HepG2 (cell line): ENCODE data around the gene ZNF780B. TPM values are rescaled to one million over a fixed set of nuclear protein-coding genes. Genes with fewer than 3 reads are reported as not detected.
"Not testable (repeated sequence)": the region's sequence is repeated elsewhere in the genome, so short reads cannot be mapped to it uniquely, and the experiment has no call there.

Experiments
- ATAC-seq: fragments of 200-7000 bp; cut with Tn5 transposase; 3 replicates; pipeline ENCODE4 v1.9.1; 2020; ENCODE audit warnings: mild to moderate bottlenecking, moderate library complexity
- BruUV-seq: library from RNA; stranded (reverse); fragments of 400-500 nt; replicated peaks from 2 replicates; lab custom pipeline; 2021; lab: Mats Ljungman, UMichigan
- CTCF ChIA-PET: fragments of 300-600 bp; formaldehyde crosslinking; extraction: SDS; loops from one replicate; lab custom pipeline; 2021; ENCODE audit warnings: low total read pairs, inconsistent platforms, low intra/inter-chr PET ratio; lab: Yijun Ruan, JAX
- POLR2A ChIA-PET: fragments of 350-600 bp; sonication (Branson Sonifier 250); formaldehyde crosslinking; loops from one replicate; lab custom pipeline; 2020; ENCODE audit warnings: antibody characterized with exemption, inconsistent platforms; lab: Yijun Ruan, JAX
- DNase-seq: peaks from one replicate; pipeline ENCODE4 v3.0.0-alpha.2; 2015; ENCODE audit warnings: low spot score
- FAIRE-seq: peaks from 3 replicates; lab custom pipeline; 2011; peaks lifted over from hg19 to GRCh38; lab: Jason Lieb, UNC
- H2AFZ ChIP-seq: one replicate; pipeline ENCODE4 v1.6.1; 2011; ENCODE audit warnings: low read length, inconsistent platforms
- H3K27ac ChIP-seq: fragments of 300-600 bp; 3 replicates; pipeline ENCODE4 v1.8.0; 2011; ENCODE audit warnings: mixed run types, mild to moderate bottlenecking, mixed read lengths, low read length, inconsistent platforms; ENCODE audit not compliant: insufficient read depth; ENCODE audit errors: extremely low read length
- H3K27me3 ChIP-seq, 2 experiments: fragments of 200-600 bp in 1 of 2; 2 replicates in 1 of 2; 3 replicates in 1 of 2; pipeline versions ENCODE4 v1.6.0 to v1.8.0; 2011; ENCODE audit warnings: low read length in 2 of 2, mild to moderate bottlenecking in 2 of 2, moderate library complexity in 2 of 2, inconsistent platforms in 1 of 2; ENCODE audit not compliant: insufficient read depth in 2 of 2, control insufficient read depth in 1 of 2
- H3K36me3 ChIP-seq, 2 experiments: fragments of 200-600 bp in 1 of 2; replicated peaks in 1 of 2; 2 replicates in 1 of 2; 3 replicates in 1 of 2; pipeline versions ENCODE4 v1.5.1 to v1.8.0; 2011; ENCODE audit warnings: low read length in 2 of 2, inconsistent platforms in 1 of 2; ENCODE audit not compliant: insufficient read depth in 2 of 2, control insufficient read depth in 1 of 2
- H3K4me1 ChIP-seq: 2 replicates; pipeline ENCODE4 v1.5.1; 2012; ENCODE audit warnings: low read length, inconsistent platforms; ENCODE audit not compliant: insufficient read depth
- H3K4me2 ChIP-seq: 2 replicates; pipeline ENCODE4 v1.6.0; 2011; ENCODE audit warnings: low read depth, low read length, inconsistent platforms
- H3K4me3 ChIP-seq, 3 experiments: fragments of 200-600 bp in 1 of 3; sonication (generic), shearing (Covaris generic) in 1 of 3; replicated peaks in 1 of 3; 2 replicates each; pipeline ENCODE4 v1.5.1; 2011 to 2016; ENCODE audit warnings: low read length in 3 of 3, inconsistent platforms in 2 of 3, low read depth in 2 of 3, mild to moderate bottlenecking in 2 of 3, control low read depth in 1 of 3, mixed read lengths in 1 of 3; ENCODE audit not compliant: insufficient read depth in 1 of 3
- H3K79me2 ChIP-seq: one replicate; pipeline ENCODE4 v1.6.1; 2011; ENCODE audit warnings: low read length, inconsistent platforms; ENCODE audit not compliant: insufficient read depth
- H3K9ac ChIP-seq: 2 replicates; pipeline ENCODE4 v1.6.0; 2011; ENCODE audit warnings: mild to moderate bottlenecking, low read depth, low read length, inconsistent platforms; ENCODE audit not compliant: insufficient read depth
- H3K9me3 ChIP-seq: 2 replicates; pipeline ENCODE4 v1.5.1; 2012; ENCODE audit warnings: mild to moderate bottlenecking, low read length
- H4K20me1 ChIP-seq: 2 replicates; pipeline ENCODE4 v1.6.0; 2011; ENCODE audit warnings: inconsistent platforms, mild to moderate bottlenecking, low read length, moderate library complexity; ENCODE audit not compliant: insufficient read depth
- KLF16 ChIP-seq, 2 experiments: sonication (generic) in 1 of 2; formaldehyde crosslinking in 1 of 2; IDR thresholded peaks; 2 replicates each; pipeline versions ENCODE4 v1.6.1 to v1.8.0; 2016 to 2023; ENCODE audit warnings: missing genetic modification reagents in 2 of 2, missing compliant biosample characterization in 1 of 2
- POGZ ChIP-seq: sonication (generic); formaldehyde crosslinking; IDR thresholded peaks from 2 replicates; pipeline ENCODE4 v1.4.0; 2020; ENCODE audit warnings: mild to moderate bottlenecking, missing genetic modification reagents
- ZNF44 ChIP-seq: sonication (generic); formaldehyde crosslinking; IDR thresholded peaks from 2 replicates; pipeline ENCODE4 v1.5.1; 2020; ENCODE audit warnings: mild to moderate bottlenecking, missing genetic modification reagents
- ZNF619 ChIP-seq: sonication (generic); formaldehyde crosslinking; IDR thresholded peaks from 2 replicates; pipeline ENCODE4 v1.4.0; 2020; ENCODE audit warnings: mild to moderate bottlenecking, missing genetic modification reagents
- WGBS: methylation state at CpG from one replicate; pipeline ENCODE4 v1.1.6; 2017; ENCODE audit warnings: low lambda C conversion rate; 5-methylcytosine and 5-hydroxymethylcytosine counted together
- in situ Hi-C: cut with HindIII; loops from 2 replicates; pipeline ENCODE4 v1.10.0; 2017; ENCODE audit warnings: low pct_unique_long_range_greater_than_20kb; ENCODE audit not compliant: extremely low pct_ligation_motif_present
- intact Hi-C: fragments of 100-400 bp; cut with micrococcal nuclease; formaldehyde crosslinking; loops from one replicate; pipeline ENCODE4 v1.10.0; 2022; ENCODE audit not compliant: unreplicated experiment
- polyA plus RNA-seq, 8 experiments: library from polyadenylated mRNA; depleted of rRNA in 3 of 8; stranded (reverse) in 7 of 8; unstranded in 1 of 8; fragments of >200 nt; fragmentation: Illumina TruSeq in 4 of 8; extraction: Trizol in 4 of 8; gene quantifications; 2 replicates each; pipeline versions ENCODE4 v1.2.1 to v1.2.3, GENCODE V29; 2011 to 2016; ENCODE audit warnings: low read depth in 4 of 8, missing spikeins in 1 of 8, mixed read lengths in 1 of 8; ENCODE audit not compliant: insufficient read depth in 1 of 8
- total RNA-seq, 5 experiments: library from RNA; depleted of rRNA; stranded (reverse); fragments of >200 nt; fragmentation: Illumina TruSeq; extraction: Trizol; gene quantifications; 2 replicates each; pipeline ENCODE4 v1.2.3, GENCODE V29; 2016; ENCODE audit warnings: low read depth in 1 of 5
- TF ChIP-seq, protein P1 (sequence below): sonication (generic); formaldehyde crosslinking; IDR thresholded peaks from 2 replicates; pipeline ENCODE4 v1.5.0; 2020; ENCODE audit warnings: missing genetic modification reagents
- TF ChIP-seq, protein P2 (sequence below): sonication (generic); formaldehyde crosslinking; IDR thresholded peaks from 2 replicates; pipeline ENCODE4 v1.4.0; 2020; ENCODE audit warnings: missing genetic modification reagents, mild to moderate bottlenecking, borderline replicate concordance

The ZNF780B gene
- total and polyA plus RNA-seq, 2 of the 13 experiments (the other 11 are each of a cell fraction or from before 2014, with no cell fraction given), result 6.6 to 21.9 TPM

DNA sequence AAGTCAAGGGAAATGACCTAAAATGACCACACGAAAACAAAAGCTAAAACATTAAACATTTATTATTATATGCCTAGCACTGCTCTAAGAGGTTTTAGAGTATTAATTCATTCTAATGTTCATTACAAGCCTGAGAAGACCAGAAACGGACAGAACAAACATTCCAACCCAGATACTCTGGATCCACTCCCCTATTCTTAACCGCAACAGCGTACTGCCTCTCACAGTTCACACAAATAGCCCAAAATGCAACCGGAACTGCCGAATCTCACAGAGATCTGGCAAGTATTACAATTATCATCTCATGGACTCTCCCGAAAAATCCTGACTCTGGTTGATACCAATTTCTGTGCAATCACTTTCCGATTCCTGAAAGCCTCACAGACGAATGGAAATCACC is 1.4 kb downstream of the ZNF780B start:
- in situ Hi-C loops (no loop called here), intact Hi-C loops (loop anchor here (2.0 to 5.0 kb wide), 2 partner anchors 38 to 58 kb away; partner anchors contain the start of genes ZNF546 and ZNF780A)
- Histone ChIP-seq H3K79me2 (peaks cover 59% of the 10 kb centered on the region), H3K4me2 (peak overlapping the region; percentile 79), H2AFZ (no peak overlapping the region), H3K9ac (peak overlapping the region; percentile 85; the same call in 1 of the 2 replicates), H3K4me1 (peaks cover 43% of the 10 kb centered on the region), H3K36me3 (peaks cover 2 to 5% of the 10 kb centered on the region in 2 experiments; a peak in 2 of 5 replicates), H3K4me3 (peak overlapping the region; percentile 80 to 90 (median 84); a peak in 5 of 6 replicates), H3K9me3 (peaks cover 13% of the 10 kb centered on the region), H3K27ac (no peak overlapping the region), H3K27me3 (no peaks in the 10 kb centered on the region; a peak in 1 of 5 replicates), H4K20me1 (peaks cover 3% of the 10 kb centered on the region; the same call in 1 of the 2 replicates)
- ChIA-PET POLR2A (interaction anchor here (3.2 kb wide), 1 partner anchor 36 kb away, joined by 15 read pairs; the partner anchor contains the start of gene ZNF780A), CTCF (no interaction called here)
- FAIRE-seq (no peak), DNase-seq (no peak), ATAC-seq (no peak)
- WGBS, result 57% methylated on average over 9 of the region's 9 CpGs
- TF ChIP-seq POGZ, result no peak
- 0 out of 4 replicates have a peak, but pooled peaks of 1 of the 2 experiments have one; percentile 13 for TF ChIP-seq KLF16 (CRISPR knock-in tag; IDR thresholded peaks at IDR 0.05)
- TF ChIP-seq ZNF44 (CRISPR knock-in tag), result peak; percentile 100
- BruUV-seq, result no TSS peak

DNA sequence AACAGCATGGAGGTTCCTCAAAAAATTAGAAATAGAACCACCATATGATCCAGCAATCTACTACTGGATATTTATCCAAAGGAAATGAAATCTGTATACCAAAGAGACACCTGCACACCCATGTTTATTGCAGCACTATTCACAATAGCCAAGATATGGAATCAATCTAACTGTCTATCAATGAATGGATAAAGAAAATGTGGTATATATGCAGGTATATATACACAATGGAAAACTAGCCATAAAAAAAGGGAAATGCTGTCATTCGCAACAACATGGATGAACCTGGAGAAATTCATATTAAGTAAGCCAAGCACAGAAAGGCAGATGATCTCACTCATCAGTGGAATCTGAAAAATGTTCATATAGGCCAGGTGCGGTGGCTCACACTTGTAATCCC is 2.5 kb downstream of the ZNF780B start:
- H3K27me3 ChIP-seq, result no peaks in the 10 kb centered on the region; a peak in 1 of 5 replicates
- intact Hi-C loops (no loop called here), in situ Hi-C loops (no loop called here)
- H3K27ac ChIP-seq, result no peak overlapping the region
- no peak overlapping the region for H3K4me3 ChIP-seq
- H3K9ac ChIP-seq, result no peak overlapping the region
- H3K4me1 ChIP-seq, result peaks cover 43% of the 10 kb centered on the region
- POLR2A ChIA-PET, result no interaction called here
- TF ChIP-seq ZNF619, result no peak
- TF ChIP-seq, protein P1, sequence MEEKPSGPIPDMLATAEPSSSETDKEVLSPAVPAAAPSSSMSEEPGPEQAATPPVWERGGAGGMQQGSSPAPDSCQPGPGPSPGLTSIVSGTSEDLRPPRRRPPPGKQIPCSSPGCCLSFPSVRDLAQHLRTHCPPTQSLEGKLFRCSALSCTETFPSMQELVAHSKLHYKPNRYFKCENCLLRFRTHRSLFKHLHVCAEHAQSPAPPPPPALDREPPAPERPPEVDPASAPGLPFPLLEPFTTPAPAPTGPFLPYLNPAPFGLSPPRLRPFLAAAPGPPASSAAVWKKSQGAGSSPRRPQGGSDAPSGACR (CRISPR knock-in tag), result no peak
- TF ChIP-seq, protein P2, sequence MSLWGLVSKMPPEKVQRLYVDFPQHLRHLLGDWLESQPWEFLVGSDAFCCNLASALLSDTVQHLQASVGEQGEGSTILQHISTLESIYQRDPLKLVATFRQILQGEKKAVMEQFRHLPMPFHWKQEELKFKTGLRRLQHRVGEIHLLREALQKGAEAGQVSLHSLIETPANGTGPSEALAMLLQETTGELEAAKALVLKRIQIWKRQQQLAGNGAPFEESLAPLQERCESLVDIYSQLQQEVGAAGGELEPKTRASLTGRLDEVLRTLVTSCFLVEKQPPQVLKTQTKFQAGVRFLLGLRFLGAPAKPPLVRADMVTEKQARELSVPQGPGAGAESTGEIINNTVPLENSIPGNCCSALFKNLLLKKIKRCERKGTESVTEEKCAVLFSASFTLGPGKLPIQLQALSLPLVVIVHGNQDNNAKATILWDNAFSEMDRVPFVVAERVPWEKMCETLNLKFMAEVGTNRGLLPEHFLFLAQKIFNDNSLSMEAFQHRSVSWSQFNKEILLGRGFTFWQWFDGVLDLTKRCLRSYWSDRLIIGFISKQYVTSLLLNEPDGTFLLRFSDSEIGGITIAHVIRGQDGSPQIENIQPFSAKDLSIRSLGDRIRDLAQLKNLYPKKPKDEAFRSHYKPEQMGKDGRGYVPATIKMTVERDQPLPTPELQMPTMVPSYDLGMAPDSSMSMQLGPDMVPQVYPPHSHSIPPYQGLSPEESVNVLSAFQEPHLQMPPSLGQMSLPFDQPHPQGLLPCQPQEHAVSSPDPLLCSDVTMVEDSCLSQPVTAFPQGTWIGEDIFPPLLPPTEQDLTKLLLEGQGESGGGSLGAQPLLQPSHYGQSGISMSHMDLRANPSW, result no peak
- CTCF ChIA-PET, result no interaction called here
- H2AFZ ChIP-seq, result no peak overlapping the region
- 97% methylated on average over 2 of the region's 2 CpGs for WGBS
- H3K4me2 ChIP-seq, result peak overlapping the region; percentile 20; the same call in 1 of the 2 replicates
- H3K9me3 ChIP-seq, result 0 out of 2 replicates have a peak, but pooled peaks cover 4% of the 10 kb centered on the region
- DNase-seq, result no peak
- FAIRE-seq, result no peak
- ATAC-seq, result no peak
- no TSS peak for BruUV-seq
- peaks cover 2 to 14% of the 10 kb centered on the region in 2 experiments for H3K36me3 ChIP-seq
- peaks cover 3% of the 10 kb centered on the region; the same call in 1 of the 2 replicates for H4K20me1 ChIP-seq
- H3K79me2 ChIP-seq, result peaks cover 60% of the 10 kb centered on the region

DNA sequence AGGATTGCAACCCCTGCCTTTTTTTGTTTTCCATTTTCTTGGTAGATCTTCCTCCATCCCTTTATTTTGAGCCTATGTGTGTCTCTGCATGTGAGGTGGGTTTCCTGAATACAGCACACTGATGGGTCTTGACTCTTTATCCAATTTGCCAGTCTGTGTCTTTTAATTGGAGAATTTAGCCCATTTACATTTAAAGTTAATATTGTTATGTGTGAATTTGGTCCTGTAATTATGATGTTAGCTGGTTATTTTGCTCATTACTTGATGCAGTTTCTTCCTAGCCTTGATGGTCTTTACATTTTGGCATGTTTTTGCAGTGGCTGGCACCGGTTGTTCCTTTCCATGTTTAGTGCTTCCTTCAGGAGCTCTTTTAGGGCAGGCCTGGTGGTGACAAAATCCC is 14.3 kb downstream of the ZNF780B start:
- H2AFZ ChIP-seq, H3K4me3 ChIP-seq, H3K27me3 ChIP-seq, BruUV-seq, H3K27ac ChIP-seq, H3K79me2 ChIP-seq, CTCF ChIA-PET, FAIRE-seq, H3K4me2 ChIP-seq, H3K4me1 ChIP-seq, ATAC-seq, H3K9ac ChIP-seq, DNase-seq, in situ Hi-C loops, H4K20me1 ChIP-seq, intact Hi-C loops, POLR2A ChIA-PET: not testable (repeated sequence)
- 100% methylated on average over 1 of the region's 1 CpG for WGBS
- Histone ChIP-seq H3K9me3 (peaks cover 24% of the 10 kb centered on the region), H3K36me3 (peaks cover 6 to 33% of the 10 kb centered on the region in 2 experiments)
